GM21360 (cell line): ENCODE data around the gene PSMB5.
"Not testable (repeated sequence)": the region's sequence is repeated elsewhere in the genome, so short reads cannot be mapped to it uniquely, and the experiment has no call there.

Experiments used
- ATAC-seq: cut with Tn5 transposase; IDR thresholded peaks from one replicate; pipeline ENCODE4 v1.9.1; 2021; ENCODE audit warnings: mild to moderate bottlenecking, moderate library complexity; ENCODE audit not compliant: unreplicated experiment

The PSMB5 gene

DNA sequence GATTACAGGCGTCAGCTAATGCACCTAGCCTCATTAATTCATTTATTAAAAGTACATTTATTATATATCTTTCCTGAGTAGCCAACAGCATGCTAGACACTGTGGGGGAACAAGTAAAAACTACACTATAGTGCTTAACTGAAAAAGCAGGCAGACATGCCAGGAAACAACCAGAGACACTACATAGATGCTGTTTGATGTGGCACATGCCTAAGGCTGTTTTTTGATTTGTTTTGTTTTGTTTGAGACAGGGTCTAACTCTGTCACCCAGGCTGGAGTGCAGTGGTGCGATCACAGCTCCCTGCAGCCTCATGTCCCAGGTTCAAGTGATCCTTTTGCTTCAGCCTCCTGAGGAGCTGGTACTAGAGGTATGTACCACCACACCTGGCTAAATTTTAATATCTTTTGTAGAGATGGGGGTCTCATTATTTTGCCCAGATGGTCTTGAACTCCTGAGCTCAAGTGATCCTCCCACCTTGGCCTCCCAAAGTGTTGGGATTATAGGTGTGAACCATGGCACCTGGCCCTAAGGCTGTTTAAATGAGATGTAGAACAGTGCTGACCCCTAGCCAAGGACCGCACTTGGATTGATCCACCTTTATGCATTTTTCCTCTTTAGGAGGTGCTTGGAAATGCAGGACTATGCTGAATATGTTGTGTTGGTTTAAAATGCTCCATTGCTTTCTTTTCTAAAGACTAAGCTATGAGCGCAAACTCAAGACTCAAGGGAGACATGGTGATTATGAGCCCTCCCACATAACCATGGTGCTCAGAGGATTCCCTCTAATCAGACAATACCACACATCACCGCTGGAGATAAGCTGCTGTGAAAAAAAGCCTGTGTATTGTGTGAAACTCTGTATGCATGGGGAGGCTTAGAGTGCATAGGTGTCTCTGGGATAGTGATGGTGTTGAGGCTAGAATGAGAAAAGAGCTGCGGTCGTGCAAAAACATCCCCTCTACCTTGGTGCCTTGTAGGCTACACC is 14.3 kb downstream of the PSMB5 start:
- no peak for ATAC-seq

DNA sequence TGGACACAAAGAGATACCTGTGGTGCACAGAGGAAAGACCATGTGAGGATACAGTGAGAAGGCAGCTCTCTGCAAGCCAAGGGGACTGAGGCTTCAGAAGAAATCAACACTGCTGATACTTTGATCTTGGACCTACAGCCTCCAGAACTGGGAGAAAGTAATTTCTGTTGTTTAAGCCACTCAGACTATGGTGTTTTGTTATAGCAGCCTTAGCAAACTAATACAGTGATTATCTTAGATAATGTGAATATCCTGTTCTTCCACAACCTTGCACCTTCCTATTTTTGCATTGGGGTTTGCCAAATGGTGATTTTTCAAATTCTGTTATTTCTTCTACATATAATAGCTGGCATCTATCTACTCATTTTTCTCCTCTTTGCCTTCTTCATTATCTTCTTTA is 16.6 kb downstream of the PSMB5 start:
- ATAC-seq = no peak

DNA sequence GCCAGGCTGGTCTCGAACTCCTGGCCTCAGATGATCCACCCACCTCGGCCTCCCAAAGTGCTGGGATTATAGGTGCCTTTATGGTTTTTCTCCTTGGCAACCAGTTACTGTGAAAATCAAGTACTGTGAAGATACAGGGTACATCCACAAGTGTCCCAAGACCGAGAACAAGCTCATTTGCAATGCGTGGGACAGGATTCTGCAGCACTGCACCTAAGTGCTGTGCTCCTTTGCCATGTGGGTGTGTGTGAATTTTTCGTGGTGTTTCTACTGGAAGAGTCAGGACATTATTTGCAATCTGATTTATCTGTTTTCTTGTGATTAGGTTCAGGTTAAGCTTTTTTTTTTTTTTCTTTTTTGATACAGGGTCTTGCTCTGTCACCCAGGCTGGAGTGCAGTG is 17.6 kb downstream of the PSMB5 start:
- no peak for ATAC-seq

DNA sequence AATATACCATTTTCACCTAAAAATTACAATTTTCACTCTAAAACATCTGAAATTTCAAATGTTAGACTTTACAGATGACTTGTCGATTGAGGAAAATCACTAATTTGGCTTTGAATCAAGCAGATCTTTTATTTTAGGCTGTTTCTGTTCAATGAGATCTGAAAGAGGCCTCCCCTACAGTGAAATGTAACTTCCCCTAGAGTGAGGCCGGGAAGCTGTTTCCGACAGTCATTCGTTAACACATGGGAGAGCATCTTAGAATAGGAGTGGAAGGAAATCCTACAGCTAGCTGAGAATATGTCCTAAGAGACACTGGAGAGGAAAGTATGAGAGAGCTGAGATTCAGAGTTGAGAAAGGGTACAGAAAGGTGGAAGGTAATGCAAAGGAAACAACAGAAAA is 19.1 kb downstream of the PSMB5 start:
- ATAC-seq = no peak

DNA sequence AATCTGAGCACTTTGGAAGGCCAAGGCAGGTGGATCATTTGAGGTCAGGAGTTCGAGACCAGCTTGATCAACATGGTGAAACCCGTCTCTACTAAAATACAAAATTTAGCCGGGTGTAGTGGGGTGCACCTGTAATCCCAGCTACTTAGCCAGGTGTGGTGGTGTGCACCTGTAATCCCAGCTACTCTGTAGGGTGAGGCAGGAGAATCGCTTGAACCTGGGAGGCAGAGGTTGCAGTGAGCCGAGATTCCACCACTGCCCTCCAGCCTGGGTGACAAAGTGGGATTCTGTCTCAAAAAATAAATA is 21.0 kb downstream of the PSMB5 start:
- ATAC-seq = not testable (repeated sequence)

DNA sequence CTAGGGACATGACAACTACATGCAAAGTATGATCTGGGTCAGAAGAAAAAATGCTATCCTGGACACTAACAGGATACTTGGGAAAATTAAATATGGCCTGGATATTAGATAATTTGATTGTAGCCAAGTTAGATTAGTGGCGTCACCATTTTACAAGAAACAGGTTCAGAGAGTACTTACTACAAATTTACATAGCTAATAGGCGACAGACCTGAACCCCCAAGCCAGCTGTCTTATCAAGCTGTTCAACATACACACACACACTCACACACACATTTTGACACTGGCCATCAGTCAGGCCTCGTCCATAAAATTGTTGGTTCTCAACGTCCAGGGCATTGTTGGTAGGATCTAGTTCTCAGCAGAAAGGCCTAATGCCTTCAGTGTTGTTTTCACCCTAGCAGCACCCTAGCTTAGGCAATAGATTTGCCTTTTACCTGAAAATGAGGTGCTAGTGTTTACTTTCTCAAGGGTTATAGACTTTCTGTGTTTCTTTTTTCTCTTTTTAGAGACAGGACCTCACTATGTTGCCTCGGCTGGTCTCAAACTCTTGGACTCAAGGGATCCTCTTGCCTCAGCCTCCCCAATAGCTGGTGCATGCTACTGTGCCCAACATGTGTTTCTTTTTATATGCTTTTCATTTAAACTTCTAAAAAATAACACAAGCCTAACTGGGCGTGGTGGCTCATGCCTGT is 21.5 kb downstream of the PSMB5 start:
- ATAC-seq = no peak

DNA sequence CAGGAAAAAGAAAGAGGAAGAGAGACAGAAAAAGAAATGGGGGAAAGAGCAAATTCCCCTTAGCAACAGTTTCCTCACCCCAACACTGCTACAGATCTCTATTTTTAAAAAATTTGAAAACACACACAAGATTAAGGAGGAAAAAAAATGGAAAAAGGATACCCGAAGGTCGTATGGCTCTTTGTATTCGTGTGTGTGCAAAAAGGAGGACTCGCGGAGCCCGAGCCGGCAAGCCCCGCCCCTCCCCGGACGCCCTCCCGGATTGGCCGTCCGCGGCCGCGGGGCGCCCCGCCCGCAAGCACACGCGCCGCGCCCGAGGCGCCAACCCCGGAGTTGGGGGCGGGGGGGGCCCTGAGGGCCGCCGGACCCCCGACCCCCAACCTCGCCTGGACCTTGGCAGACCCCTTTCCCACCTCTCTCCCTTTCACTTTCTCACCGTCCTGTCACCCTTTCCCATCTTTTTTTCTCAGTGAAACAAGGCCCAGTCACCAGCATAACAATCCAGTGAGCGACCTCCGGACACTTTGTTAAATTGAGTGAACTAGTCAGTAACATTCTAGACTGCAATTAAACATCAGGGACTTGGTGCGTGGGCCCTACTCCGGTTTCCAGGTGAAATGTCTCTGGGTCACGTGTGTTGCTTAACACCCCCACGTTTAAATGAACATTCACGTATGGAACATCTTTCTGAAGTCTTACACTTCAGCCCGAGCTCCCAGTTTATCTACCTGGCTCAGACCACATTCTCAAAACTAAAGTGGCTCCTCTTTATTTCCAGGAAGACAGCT is 24.6 kb downstream of the PSMB5 start, which contains the start of gene C14orf93:
TSS of gene C14orf93 (minus strand) at position 205 of the 788 bp plus-strand sequence. CDS start 11,120 bp downstream, outside the sequence.
- peak; percentile 46 for ATAC-seq

DNA sequence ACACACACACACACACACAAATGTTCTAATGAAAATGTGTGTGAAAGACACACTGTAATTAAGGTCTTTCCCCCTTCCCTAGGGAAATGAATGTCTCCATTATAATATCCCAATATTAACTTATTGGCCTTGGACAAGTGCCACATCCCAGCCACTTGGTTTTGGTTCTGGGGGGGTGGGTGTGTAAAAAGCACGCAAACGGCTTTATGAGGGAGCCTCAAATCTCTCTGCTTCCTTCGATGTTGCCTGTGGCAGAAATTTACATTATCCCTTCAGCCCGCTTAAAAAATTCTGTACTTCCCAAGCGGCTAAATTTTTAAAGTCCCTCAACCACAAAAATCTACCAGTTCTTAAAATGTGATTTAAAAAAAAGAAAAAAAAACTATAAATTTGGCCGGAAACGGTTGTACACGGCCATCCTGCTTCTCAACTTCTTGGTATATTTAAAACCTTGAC is 25.2 kb downstream of the PSMB5 start:
- ATAC-seq = no peak

DNA sequence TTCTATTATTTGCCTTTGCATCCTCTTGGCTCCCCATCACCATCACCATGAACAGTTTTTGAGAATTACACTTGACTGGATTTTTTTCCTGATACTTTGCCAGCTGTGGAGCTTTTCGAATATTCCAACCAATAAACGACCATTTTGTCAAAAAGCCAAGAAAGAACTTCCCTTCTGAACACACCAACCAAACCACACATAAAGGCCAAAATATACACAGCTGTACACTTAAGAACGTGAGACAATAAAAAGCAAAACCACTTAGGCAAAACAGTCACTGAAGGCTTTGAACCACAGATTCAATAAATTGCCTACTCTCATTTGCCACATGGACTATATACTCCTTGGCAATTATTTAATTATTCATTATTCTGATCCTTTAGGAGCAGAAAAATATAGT is 25.9 kb downstream of the PSMB5 start:
- no peak for ATAC-seq

DNA sequence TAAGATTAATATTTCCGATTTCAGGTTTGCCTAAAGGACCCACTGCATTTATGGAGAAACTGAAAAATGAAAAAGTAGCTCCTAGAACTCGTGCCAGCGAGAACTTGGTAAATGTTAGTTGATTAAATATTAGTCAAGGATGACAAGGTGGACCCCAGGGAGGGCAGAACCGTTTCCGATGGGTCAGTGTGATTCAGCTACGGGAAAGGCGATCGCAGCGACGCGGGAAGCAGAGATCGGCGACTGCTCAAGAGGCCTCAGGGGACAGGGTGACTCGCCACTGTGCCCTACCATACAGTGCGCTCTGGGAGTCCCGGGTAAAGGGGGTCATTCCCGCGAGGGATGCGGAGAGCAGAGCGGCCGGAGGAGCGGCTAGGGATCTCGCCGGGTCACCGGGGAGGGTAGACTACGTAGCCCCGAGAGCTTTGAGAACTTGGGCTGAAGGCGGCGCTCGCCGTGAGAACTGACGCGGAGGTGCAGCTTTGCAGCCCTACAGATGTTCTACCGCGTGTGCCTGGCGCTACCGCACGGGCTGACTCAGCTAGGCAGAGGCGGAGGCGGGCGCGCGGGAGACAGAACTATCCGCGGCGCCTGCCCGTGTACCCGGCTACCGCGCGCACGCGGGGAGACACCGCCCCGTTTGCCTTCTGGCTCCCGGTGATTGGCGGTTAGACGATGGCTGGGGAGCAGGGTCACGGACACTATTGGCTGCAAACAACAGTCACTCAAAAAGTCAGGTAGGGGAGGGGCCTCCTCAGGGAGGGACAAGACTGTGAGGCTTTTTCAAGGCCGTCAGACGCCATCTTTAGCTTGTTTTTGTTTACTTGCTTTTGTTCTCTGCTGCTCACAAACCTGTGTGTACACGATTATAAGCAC is 27.9 kb downstream of the PSMB5 start:
- peak; percentile 90 for ATAC-seq

DNA sequence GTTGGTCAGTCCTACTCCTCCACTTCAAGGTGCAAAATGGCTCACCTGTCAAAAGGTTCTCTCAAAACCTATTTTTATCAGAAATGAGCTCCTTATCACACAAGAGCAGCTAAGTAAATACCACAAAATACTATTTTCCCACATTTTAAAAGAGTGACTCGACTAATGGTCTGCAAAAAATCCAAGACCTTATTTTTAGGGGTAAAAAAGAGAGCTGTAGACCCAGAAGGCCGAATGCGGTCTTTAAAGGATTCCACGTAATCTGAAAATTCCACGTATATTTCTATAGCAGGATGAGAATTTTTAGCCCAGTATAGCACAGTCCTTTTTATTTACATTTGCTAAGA is 28.5 kb downstream of the PSMB5 start:
- no peak for ATAC-seq

DNA sequence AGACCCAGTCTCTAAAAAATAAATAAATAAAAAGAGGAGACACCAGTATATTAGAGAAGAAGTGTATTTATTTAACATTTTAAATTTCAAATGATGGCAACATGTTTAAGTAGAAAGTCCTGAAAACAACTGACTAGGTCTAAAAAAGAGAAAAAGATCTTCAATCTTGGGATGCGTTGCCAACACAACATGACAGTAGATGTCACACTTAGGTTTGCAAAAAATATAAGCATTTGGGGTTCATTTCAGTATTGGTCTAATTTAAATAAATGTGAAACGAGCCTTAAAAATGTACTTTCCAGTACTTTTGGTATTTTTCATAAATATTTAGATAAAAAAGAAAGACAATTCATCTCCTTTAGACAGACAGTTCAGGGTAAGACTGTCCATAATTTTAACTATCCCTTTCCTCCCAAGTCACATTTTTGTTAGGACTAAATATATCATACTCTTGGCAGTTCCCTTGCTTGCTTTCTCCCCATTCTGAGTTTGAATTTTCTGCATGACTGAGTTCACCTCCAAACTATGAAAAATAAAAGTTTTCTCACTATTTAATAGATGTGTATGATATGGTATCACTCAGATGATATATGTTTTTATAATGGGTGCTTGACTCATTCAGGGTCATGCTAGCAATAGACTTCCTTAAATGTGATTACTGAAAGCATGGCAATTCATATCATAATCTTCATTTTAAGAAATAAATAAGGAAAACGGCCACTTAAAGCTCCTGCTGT is 29.1 kb downstream of the PSMB5 start:
- no peak for ATAC-seq

DNA sequence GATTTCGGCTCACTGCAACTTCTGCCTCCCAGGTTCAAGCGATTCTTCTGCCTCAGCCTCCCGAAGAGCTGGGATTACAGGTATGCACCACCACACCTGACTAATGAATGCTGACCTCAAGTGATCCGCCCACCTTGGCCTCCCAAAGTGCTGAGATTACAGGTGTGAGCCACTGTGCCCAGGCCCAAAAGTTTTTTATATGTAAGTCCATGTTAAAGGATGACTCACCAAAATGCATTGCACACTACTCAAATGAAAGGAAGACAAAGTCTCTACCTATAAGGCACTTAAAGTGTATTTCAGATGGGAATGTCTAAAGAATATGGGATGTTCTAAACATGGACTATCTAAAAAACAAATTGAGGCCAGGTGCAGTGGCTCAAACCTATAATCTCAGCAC is 30.4 kb downstream of the PSMB5 start:
- not testable (repeated sequence) for ATAC-seq

DNA sequence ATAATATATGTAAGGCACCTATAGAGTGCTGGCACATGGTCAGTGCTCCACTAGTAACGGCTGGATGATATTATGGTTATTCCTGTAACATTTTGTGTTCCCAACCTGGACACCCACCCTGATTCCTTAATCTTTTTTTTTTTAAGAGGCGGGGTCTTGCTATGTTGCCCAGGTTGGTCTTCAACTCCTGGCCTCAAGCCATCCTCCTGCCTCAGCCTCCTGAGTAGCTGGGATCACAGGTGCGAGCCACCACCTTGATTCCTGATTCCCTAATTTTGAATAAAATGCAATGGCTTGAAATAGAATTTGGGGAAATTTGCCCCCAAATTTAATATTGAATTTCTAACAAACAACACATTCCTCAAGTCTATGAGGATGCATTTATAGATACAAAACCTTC is 32.1 kb downstream of the PSMB5 start:
- ATAC-seq = no peak

DNA sequence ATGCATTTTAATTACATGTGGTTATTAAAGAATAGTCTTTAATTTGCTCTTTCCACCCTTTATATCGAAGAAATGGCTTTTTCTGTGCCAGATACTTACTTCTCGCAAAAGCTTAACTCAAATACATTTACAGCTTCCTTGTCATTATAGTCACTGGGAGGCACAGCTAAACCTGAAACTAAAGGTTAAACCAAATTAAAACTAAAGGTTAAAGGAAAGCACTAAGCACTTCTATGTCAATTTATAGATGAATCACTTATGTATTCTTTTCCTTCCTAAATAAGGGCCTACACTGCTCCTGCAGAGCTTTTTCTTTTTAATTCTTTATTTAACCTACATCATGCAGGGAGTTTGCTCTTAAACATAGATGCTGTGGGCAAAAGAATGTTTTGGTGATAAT is 33.8 kb downstream of the PSMB5 start:
- no peak for ATAC-seq

DNA sequence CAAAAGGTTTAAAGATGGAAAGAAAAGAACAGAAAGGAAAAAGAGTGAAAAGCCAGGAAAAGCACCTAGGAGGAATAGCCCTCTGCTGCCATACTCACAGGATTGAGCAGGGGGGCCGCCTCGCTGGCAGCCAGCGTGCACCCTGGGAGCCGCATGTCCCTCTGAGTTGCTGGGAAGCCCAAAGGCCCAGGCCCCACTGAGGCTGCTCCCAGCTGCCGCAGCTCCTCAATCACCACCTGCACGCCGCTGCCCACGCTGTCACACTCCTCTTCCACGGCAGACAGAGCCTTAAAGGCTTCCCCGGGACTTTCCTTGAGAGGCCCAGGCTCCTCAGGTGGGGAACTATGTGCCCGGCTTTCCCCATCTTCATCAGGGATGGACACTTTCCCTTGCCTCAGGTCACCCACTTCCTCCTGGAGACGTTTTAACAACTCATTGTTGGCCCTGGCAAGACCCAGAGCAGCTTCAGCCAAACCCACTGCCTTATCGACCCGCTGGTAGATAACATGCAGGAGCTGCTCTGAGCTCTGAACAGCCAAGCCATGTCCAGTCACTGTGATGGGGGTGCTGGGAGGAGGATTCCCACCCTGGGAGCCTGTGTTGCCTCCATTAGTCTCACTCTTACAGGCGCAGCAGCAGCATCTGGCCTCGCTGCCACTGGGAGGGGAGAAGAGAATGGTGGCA is 36.2 kb downstream of the PSMB5 start:
- no peak for ATAC-seq

DNA sequence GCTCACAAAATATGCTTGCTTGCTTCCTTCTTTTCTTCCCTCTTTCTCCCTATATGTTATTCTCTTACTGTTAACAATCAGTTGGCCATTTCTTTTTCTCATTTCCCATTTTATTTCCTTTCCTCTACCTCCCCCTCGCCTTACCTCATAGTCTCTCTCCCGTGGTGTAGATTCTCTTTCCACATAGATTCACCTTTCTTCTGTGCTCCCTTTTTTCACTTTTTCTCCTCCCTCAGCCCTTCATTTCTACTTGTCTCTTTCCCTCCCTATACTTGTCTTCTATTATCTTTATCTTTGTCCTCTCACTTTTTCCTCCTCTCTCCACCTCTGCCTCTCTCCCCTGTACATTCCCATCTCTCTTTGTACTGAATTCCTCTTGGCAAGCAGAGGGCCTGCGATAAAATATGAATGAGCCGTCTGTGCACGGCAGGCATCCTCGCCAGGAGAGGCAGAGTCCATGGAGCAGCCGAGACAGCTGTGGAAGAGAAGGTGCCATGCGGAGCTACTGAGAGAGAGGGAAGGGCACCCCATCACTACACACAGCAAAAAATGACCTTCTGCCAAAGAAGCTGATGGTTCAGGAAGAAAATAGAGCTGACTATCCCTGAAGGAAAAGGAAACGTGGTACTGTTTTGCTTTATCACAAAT is 36.9 kb downstream of the PSMB5 start:
- no peak for ATAC-seq

DNA sequence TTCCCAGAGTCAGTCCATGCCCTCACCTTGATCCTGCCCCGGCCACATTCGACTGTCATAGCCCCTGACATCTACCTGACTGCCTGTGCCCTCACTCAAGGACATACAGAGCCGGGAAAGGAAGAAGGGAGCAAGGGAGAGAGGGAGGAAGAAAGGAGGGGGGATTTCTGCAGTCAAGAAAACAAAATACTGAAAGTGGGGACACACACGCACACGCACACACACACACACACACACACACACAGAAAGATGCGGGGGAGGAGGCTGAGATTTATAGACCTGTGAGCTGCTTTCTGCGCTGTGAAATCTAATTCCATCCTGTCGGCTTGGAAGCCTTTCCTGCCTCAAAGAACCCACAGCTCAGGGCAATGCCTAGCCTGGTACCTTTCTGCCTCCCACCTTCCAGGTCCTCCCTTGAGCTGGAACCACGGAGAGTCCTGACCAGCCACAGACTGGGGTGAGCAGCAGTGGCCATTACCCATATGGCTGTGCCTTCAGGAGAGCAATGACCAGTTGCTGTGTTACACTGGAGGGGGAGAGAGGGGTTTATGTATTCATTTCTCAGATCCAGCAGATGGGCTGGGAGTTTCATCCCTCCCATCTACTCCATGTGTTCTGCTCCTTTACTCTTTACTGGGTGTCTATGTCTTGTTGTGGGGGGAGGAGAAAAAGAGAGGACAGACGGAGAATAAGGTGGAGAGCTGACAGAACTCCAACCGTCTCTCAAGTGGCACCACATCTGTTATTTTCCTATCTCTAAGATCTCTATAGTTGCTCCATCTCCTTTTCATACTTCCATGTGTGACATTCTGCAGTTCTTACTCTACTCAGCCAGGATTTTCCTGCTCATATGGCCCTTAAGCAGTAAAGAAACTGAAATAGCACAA is 37.7 kb downstream of the PSMB5 start:
- ATAC-seq = no peak
